Measurements from ENCODE around the gene CD2BP2.

GRCh38 chr16:30395992-30396585 lies 41.0 kb upstream of the CD2BP2 start:
- TF ChIP-seq CTCF (IDR thresholded peaks at IDR 0.05) = no peak
- no peak for TF ChIP-seq POLR2A (IDR thresholded peaks at IDR 0.05)

Data from tibial nerve (tissue), 3 donors.